ENCODE results near the gene LAPTM4A.

- no peak for TF ChIP-seq CTCF (conservative IDR thresholded peaks at IDR 0.05; ENCODE audit: low read depth, low read length)
- TF ChIP-seq EZH2phosphoT487 (IDR thresholded peaks at IDR 0.05; ENCODE audit: borderline replicate concordance, low read length), result no peak
- no peak for TF ChIP-seq EZH2 (IDR thresholded peaks at IDR 0.05; ENCODE audit: low read length, unreplicated experiment)
Measured at GRCh38 chr2:20054931-20055330, 3.5 kb upstream of the LAPTM4A start.
